Activated naive CD4-positive, alpha-beta T cell treated with anti-CD3 and anti-CD28 coated beads for 36 hours (primary cell): ENCODE data around the gene ARHGAP42. TPM values are rescaled to one million over a fixed set of nuclear protein-coding genes. Genes with fewer than 3 reads are reported as not detected.

ENCODE experiments used
- CTCF ChIA-PET: fragments of 350-600 bp; sonication (Branson Sonifier 250); formaldehyde crosslinking; loops from one replicate; lab custom pipeline; 2021; ENCODE audit warnings: antibody characterized with exemption; lab: Charles Lee
- DNase-seq: peaks from one replicate; pipeline ENCODE4 v3.0.0-alpha.2; 2020
- H3K27ac Mint-ChIP-seq: one replicate; pipeline ENCODE4 v1.8.0; 2021; ENCODE audit warnings: mild to moderate bottlenecking, mixed read lengths
- H3K27me3 Mint-ChIP-seq: one replicate; pipeline ENCODE4 v1.8.0; 2021; ENCODE audit warnings: low read depth, mixed read lengths
- H3K36me3 Mint-ChIP-seq: one replicate; pipeline ENCODE4 v1.8.0; 2021; ENCODE audit warnings: low read depth, mixed read lengths
- H3K4me1 Mint-ChIP-seq: one replicate; pipeline ENCODE4 v1.8.0; 2021; ENCODE audit warnings: low read depth, mixed read lengths
- H3K4me3 Mint-ChIP-seq: one replicate; pipeline ENCODE4 v1.8.0; 2021; ENCODE audit warnings: mild to moderate bottlenecking, moderate library complexity, mixed read lengths
- H3K9me3 Mint-ChIP-seq: one replicate; pipeline ENCODE4 v1.8.0; 2021; ENCODE audit warnings: mixed read lengths
- intact Hi-C: fragments of 100-400 bp; cut with micrococcal nuclease; formaldehyde crosslinking; loops from one replicate; pipeline ENCODE4 v1.15.1; 2023
- total RNA-seq, 2 experiments: library from RNA; stranded (reverse); gene quantifications; one replicate each; pipeline ENCODE4 v1.2.3, GENCODE V29; 2021

Gene ARHGAP42
- total RNA-seq, 2 experiments from 2014 or later: not detected

GRCh38 chr11:100667449-100667848 lies 19.6 kb upstream of the ARHGAP42 start:
- H3K27me3 Mint-ChIP-seq: no peaks in the 10 kb centered on the region
- H3K4me3 Mint-ChIP-seq: no peak overlapping the region
- H3K36me3 Mint-ChIP-seq: no peaks in the 10 kb centered on the region
- CTCF ChIA-PET: interaction anchor here (0.6 kb wide), 1 partner anchor 375 kb away, joined by 3 read pairs; no protein-coding TSS in a partner anchor
- no peak for DNase-seq
- no peaks in the 10 kb centered on the region for H3K4me1 Mint-ChIP-seq
- H3K9me3 Mint-ChIP-seq: no peaks in the 10 kb centered on the region
- intact Hi-C loops: no loop called here
- no peak overlapping the region for H3K27ac Mint-ChIP-seq

DNA sequence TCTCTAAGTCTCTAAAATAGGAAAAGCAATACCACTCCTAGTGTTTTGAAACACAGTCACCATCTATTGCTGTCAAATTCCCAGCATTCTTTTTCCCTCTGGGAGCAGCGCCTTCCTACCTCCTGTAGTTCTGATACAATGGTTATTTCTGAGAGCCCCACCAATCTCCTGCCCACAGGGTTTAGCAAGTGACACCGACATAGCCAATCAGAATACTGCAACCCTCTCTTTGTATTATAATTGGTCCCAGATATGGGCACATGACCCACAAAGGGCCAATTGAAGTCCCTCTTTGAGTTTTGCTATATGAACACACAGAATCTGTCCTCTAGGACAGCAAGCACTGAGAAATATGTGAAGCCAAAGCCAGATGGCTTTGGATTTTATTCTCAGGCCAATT lies 16.9 kb upstream of the ARHGAP42 start:
- Mint-ChIP-seq H3K4me1 (no peaks in the 10 kb centered on the region), H3K36me3 (no peaks in the 10 kb centered on the region), H3K27ac (no peak overlapping the region), H3K27me3 (no peaks in the 10 kb centered on the region), H3K9me3 (peaks cover 2% of the 10 kb centered on the region), H3K4me3 (no peak overlapping the region)
- intact Hi-C loops: no loop called here
- no peak for DNase-seq
- CTCF ChIA-PET: no interaction called here

DNA sequence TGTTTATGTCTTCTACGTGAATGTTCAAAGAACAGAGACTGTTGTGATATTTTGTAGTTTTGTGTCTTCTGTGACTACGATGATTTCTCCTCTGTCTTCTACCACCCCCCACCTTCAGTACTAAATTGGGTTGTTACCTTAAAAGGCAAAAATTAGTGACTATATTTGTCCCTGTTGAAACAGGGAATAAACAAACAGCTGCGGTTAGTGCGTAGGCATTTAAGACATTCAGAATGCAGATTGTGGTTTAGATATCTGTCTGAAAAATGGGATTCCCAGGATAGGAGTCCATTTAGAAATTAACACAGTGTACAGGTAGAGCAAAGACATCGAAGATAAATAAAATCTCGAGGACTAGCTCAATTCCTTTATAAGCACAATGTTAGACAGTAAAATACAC lies 15.6 kb upstream of the ARHGAP42 start:
- Mint-ChIP-seq H3K4me1 (no peaks in the 10 kb centered on the region), H3K27ac (no peak overlapping the region), H3K36me3 (no peaks in the 10 kb centered on the region), H3K9me3 (peaks cover 2% of the 10 kb centered on the region), H3K4me3 (no peak overlapping the region), H3K27me3 (no peaks in the 10 kb centered on the region)
- DNase-seq: no peak
- intact Hi-C loops: no loop called here
- CTCF ChIA-PET: no interaction called here

GRCh38 chr11:100672498-100673033 lies 14.5 kb upstream of the ARHGAP42 start:
- Mint-ChIP-seq H3K4me1 (no peaks in the 10 kb centered on the region), H3K36me3 (no peaks in the 10 kb centered on the region), H3K9me3 (peaks cover 2% of the 10 kb centered on the region), H3K27ac (no peak overlapping the region), H3K27me3 (no peaks in the 10 kb centered on the region), H3K4me3 (no peak overlapping the region)
- intact Hi-C loops: no loop called here
- no peak for DNase-seq
- CTCF ChIA-PET: no interaction called here

GRCh38 chr11:100673063-100673462 lies 14.0 kb upstream of the ARHGAP42 start:
- no peak overlapping the region for H3K27ac Mint-ChIP-seq
- no peak for DNase-seq
- no peaks in the 10 kb centered on the region for H3K36me3 Mint-ChIP-seq
- intact Hi-C loops: no loop called here
- H3K4me3 Mint-ChIP-seq: no peak overlapping the region
- CTCF ChIA-PET: no interaction called here
- no peaks in the 10 kb centered on the region for H3K4me1 Mint-ChIP-seq
- no peaks in the 10 kb centered on the region for H3K27me3 Mint-ChIP-seq
- H3K9me3 Mint-ChIP-seq: peaks cover 2% of the 10 kb centered on the region

- Mint-ChIP-seq H3K27me3 (no peaks in the 10 kb centered on the region), H3K27ac (no peak overlapping the region), H3K36me3 (no peaks in the 10 kb centered on the region), H3K4me1 (no peaks in the 10 kb centered on the region), H3K9me3 (peaks cover 2% of the 10 kb centered on the region), H3K4me3 (no peak overlapping the region)
- no peak for DNase-seq
- intact Hi-C loops: no loop called here
- CTCF ChIA-PET: no interaction called here
Observed at GRCh38 chr11:100674212-100674611, 12.9 kb upstream of the ARHGAP42 start.

DNA sequence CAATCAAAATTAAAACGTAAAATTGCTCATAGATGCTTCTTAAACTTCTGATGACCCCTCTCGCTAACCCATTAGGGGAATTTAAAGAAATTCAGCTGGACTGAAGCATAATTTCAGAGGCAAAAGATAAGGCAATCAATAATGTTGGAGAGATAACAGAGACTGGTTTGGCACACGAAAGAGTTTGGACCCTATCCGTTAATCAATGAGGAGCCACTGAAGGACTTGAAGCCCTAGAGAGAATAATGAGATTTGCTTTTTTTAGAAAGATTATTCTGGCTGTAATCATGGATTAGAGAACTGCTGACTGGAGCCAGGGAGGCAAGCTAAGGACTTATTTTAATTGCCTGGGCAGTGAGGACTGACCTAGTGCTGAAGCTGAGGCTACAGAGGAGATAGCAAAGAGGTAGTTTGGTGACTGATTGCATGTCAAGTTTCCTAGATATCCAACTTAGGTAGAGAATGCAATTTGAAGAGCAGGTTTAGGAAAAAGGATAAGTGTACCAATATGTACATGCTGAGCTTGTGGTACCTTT lies 11.9 kb upstream of the ARHGAP42 start:
- Mint-ChIP-seq H3K4me3 (no peak overlapping the region), H3K4me1 (no peaks in the 10 kb centered on the region), H3K27me3 (no peaks in the 10 kb centered on the region), H3K36me3 (no peaks in the 10 kb centered on the region), H3K9me3 (peaks cover 2% of the 10 kb centered on the region), H3K27ac (no peak overlapping the region)
- DNase-seq: no peak
- intact Hi-C loops: no loop called here
- CTCF ChIA-PET: no interaction called here

DNA sequence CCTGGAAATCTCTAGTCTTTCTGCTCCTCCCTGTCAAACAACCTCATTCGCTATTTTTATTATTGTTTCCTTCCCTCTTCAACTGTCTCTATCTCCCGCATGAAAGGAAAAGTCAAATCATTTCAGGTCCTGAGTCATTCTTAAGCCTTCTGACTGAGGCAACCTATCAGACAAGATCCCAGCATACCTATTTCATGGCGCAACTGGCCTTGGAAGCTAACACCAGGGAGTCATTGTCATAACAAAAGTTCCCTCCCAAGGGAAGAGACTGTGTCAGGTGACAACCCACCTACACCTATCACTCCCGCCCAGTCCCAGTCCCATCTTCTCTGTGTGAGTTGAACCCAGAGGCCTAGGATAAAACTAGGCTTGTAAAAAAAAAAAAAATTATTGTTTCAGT lies 10.2 kb upstream of the ARHGAP42 start:
- H3K4me1 Mint-ChIP-seq: peaks cover 2% of the 10 kb centered on the region
- DNase-seq: no peak
- intact Hi-C loops: no loop called here
- no peaks in the 10 kb centered on the region for H3K27me3 Mint-ChIP-seq
- no peak overlapping the region for H3K27ac Mint-ChIP-seq
- peaks cover 2% of the 10 kb centered on the region for H3K9me3 Mint-ChIP-seq
- CTCF ChIA-PET: no interaction called here
- H3K4me3 Mint-ChIP-seq: no peak overlapping the region
- no peaks in the 10 kb centered on the region for H3K36me3 Mint-ChIP-seq

GRCh38 chr11:100677796-100678195 lies 9.3 kb upstream of the ARHGAP42 start:
- Mint-ChIP-seq H3K9me3 (peaks cover 2% of the 10 kb centered on the region), H3K27ac (no peak overlapping the region), H3K36me3 (no peaks in the 10 kb centered on the region), H3K27me3 (no peaks in the 10 kb centered on the region), H3K4me3 (no peak overlapping the region), H3K4me1 (peaks cover 2% of the 10 kb centered on the region)
- CTCF ChIA-PET: no interaction called here
- no peak for DNase-seq
- intact Hi-C loops: no loop called here

DNA sequence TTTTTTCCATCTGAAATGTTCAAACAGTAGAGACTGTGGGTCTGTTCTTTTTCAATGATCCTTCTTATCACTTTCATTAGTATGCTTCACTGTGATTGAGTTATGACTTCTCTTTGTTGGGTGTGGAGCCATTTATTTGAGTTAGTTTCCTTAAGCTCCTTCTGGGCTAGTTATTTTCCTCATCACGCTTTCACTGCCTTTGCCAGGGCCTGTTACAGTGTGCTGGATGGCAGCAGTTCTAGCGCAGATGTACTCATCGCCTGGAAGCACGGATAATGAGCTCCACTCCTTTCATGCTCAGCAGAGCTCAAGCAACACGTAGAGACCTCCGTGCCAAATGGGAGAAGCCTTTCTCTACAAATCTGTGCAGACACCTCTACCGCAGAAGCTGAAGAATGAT lies 7.0 kb upstream of the ARHGAP42 start:
- DNase-seq: no peak
- H3K9me3 Mint-ChIP-seq: no peaks in the 10 kb centered on the region
- intact Hi-C loops: no loop called here
- H3K36me3 Mint-ChIP-seq: no peaks in the 10 kb centered on the region
- CTCF ChIA-PET: no interaction called here
- peaks cover 2% of the 10 kb centered on the region for H3K4me1 Mint-ChIP-seq
- H3K4me3 Mint-ChIP-seq: no peak overlapping the region
- no peak overlapping the region for H3K27ac Mint-ChIP-seq
- peaks cover 2% of the 10 kb centered on the region for H3K27me3 Mint-ChIP-seq

GRCh38 chr11:100681064-100681502 lies 6.0 kb upstream of the ARHGAP42 start:
- CTCF ChIA-PET: no interaction called here
- no peak for DNase-seq
- H3K4me3 Mint-ChIP-seq: no peak overlapping the region
- H3K27ac Mint-ChIP-seq: no peak overlapping the region
- H3K4me1 Mint-ChIP-seq: peaks cover 2% of the 10 kb centered on the region
- H3K27me3 Mint-ChIP-seq: peaks cover 9% of the 10 kb centered on the region
- H3K36me3 Mint-ChIP-seq: no peaks in the 10 kb centered on the region
- H3K9me3 Mint-ChIP-seq: no peaks in the 10 kb centered on the region
- intact Hi-C loops: no loop called here

DNA sequence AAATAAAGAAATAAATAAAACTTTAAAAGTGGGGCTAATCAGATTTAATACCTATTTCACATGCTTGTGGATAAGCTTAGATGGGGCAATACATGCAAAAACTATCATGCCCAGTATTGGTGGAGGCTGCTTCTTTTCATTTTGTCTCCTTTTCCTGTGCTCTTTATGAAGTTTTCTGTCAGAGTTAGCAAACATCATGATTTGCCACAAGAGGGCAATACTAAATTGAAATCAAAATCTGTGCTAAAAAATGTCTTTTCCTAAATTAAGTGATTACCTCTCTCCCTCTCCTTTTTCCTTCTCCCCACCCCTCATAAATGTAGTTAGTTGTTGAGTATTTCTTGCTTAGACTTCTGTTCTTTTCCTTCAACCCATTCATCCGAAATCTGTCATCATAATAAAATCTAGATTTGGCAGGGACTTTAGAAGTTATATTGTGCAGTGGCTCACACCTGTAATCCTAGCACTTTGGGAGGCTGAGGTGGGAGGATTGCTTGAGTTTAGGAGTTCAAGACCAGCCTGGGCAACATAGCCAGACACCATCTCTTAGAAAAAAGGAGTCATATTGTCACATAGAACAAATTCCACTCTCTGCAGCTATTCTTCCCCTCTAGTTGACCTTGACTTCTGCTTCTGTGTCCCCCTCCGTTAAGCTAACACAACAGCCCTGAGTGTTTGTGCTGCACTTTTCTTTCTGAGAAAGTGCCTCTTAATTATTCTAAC lies 4.7 kb upstream of the ARHGAP42 start:
- CTCF ChIA-PET: no interaction called here
- intact Hi-C loops: loop anchor here (2.0 kb wide), 1 partner anchor 248 kb away; no protein-coding TSS in a partner anchor
- Mint-ChIP-seq H3K27ac (no peak overlapping the region), H3K4me1 (peaks cover 6% of the 10 kb centered on the region), H3K36me3 (no peaks in the 10 kb centered on the region), H3K9me3 (no peaks in the 10 kb centered on the region), H3K27me3 (peaks cover 17% of the 10 kb centered on the region), H3K4me3 (no peak overlapping the region)
- DNase-seq: no peak

- Mint-ChIP-seq H3K4me3 (no peak overlapping the region), H3K27ac (no peak overlapping the region), H3K4me1 (peaks cover 10% of the 10 kb centered on the region), H3K27me3 (peaks cover 22% of the 10 kb centered on the region), H3K36me3 (no peaks in the 10 kb centered on the region), H3K9me3 (no peaks in the 10 kb centered on the region)
- intact Hi-C loops: loop anchor here (2.0 kb wide), 1 partner anchor 248 kb away; no protein-coding TSS in a partner anchor
- no peak for DNase-seq
- CTCF ChIA-PET: no interaction called here
Observed at GRCh38 chr11:100683126-100683525, 4.0 kb upstream of the ARHGAP42 start.
